ENCODE data around the gene SEC24A.
A peak's percentile ranks its signal among the peaks of the same experiment; 100 is the strongest.
"Not testable (repeated sequence)": the region's sequence is repeated elsewhere in the genome, so short reads cannot be mapped to it uniquely, and the experiment has no call there.

SEC24A gene

GRCh38 chr5:134664448-134664847 is 15.9 kb downstream of the SEC24A start:
- TF ChIP-seq CTCF (IDR thresholded peaks at IDR 0.05; ENCODE audit: low read length, missing control alignments): no peak
- no peak overlapping the region for H3K4me3 ChIP-seq (replicated peaks; ENCODE audit: low read depth, low read length)
- no peak for DNase-seq (ENCODE audit: low read depth)

GRCh38 chr5:134673546-134673945 is 25.0 kb downstream of the SEC24A start:
- not testable (repeated sequence) for H3K4me3 ChIP-seq (replicated peaks; ENCODE audit: low read depth, low read length); DNase-seq (ENCODE audit: low read depth)

GRCh38 chr5:134677357-134677756 is 28.8 kb downstream of the SEC24A start:
- not testable (repeated sequence) for H3K4me3 ChIP-seq (replicated peaks; ENCODE audit: low read depth, low read length); DNase-seq (ENCODE audit: low read depth)

GRCh38 chr5:134690144-134690543 is 41.6 kb downstream of the SEC24A start:
- H3K4me3 ChIP-seq (replicated peaks; ENCODE audit: low read depth, low read length); DNase-seq (ENCODE audit: low read depth): not testable (repeated sequence)

GRCh38 chr5:134692722-134693121 is 44.1 kb downstream of the SEC24A start:
- TF ChIP-seq CTCF (IDR thresholded peaks at IDR 0.05; ENCODE audit: low read length, missing control alignments): no peak
- no peak for DNase-seq (ENCODE audit: low read depth)
- no peak overlapping the region for H3K4me3 ChIP-seq (replicated peaks; ENCODE audit: low read depth, low read length)

GRCh38 chr5:134708301-134708700 is 59.7 kb downstream of the SEC24A start:
- TF ChIP-seq CTCF (IDR thresholded peaks at IDR 0.05; ENCODE audit: low read length, missing control alignments): no peak
- H3K4me3 ChIP-seq (replicated peaks; ENCODE audit: low read depth, low read length): no peak overlapping the region
- DNase-seq (ENCODE audit: low read depth): peak; percentile 41

GRCh38 chr5:134714120-134714519 is 65.5 kb downstream of the SEC24A start:
- no peak for DNase-seq (ENCODE audit: low read depth)
- TF ChIP-seq CTCF (IDR thresholded peaks at IDR 0.05; ENCODE audit: low read length, missing control alignments): no peak
- H3K4me3 ChIP-seq (replicated peaks; ENCODE audit: low read depth, low read length): no peak overlapping the region

- TF ChIP-seq CTCF (IDR thresholded peaks at IDR 0.05; ENCODE audit: low read length, missing control alignments): no peak
- no peak overlapping the region for H3K4me3 ChIP-seq (replicated peaks; ENCODE audit: low read depth, low read length)
- DNase-seq (ENCODE audit: low read depth): no peak
These were observed 66.0 kb downstream of the SEC24A start for GRCh38 chr5:134714541-134714940.

GRCh38 chr5:134715466-134715865 is 66.9 kb downstream of the SEC24A start:
- H3K4me3 ChIP-seq (replicated peaks; ENCODE audit: low read depth, low read length); DNase-seq (ENCODE audit: low read depth): not testable (repeated sequence)

Measured in fibroblast of pulmonary artery (primary cell).